Stimulated activated naive CD4-positive, alpha-beta T cell (primary cell): ENCODE measurements around the gene BCKDHA.
"Not testable (repeated sequence)": the region's sequence is repeated elsewhere in the genome, so short reads cannot be mapped to it uniquely, and the experiment has no call there.

ENCODE experiments used
- DNase-seq, 6 experiments: peaks; one replicate each; lab custom pipeline; 2025; lab: John Stamatoyannopoulos, UW

The BCKDHA gene

DNA sequence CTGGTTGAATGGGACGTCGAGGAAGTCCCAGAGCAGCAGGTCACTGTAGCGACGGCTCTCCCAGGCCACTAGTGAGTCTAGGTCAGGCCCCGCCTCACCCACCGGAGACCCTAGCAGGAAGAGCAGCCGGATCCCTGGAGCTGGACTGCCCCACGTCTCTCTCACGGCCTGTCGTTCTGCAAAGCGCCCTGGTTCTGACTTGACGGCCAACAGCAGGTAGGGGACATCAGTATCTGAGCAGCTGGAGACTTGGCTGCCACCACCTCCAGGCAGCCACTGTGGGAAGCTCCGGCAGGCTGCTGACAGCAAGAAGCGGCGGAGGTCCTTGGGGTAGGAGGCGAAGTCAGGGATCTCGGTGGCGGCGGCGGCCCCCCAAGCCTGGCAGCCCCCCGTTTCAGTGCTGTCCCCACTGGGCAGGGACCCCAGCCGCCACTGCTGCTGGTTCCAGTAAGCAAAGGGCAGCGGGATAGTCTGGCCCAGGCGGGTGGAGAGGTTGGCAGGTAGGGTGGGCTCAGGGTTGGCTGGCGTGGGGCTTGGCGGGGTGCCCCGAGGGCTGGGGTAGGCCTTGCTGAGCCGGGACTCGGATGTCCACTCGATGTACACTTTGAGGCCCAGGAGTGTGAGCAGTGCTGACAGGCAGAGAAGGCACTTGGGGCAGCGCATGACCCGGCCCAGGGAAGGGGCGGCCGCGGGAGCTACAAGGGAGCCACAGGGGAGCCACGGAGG lies 28.7 kb downstream of the BCKDHA start:
- DNase-seq = no peak

DNA sequence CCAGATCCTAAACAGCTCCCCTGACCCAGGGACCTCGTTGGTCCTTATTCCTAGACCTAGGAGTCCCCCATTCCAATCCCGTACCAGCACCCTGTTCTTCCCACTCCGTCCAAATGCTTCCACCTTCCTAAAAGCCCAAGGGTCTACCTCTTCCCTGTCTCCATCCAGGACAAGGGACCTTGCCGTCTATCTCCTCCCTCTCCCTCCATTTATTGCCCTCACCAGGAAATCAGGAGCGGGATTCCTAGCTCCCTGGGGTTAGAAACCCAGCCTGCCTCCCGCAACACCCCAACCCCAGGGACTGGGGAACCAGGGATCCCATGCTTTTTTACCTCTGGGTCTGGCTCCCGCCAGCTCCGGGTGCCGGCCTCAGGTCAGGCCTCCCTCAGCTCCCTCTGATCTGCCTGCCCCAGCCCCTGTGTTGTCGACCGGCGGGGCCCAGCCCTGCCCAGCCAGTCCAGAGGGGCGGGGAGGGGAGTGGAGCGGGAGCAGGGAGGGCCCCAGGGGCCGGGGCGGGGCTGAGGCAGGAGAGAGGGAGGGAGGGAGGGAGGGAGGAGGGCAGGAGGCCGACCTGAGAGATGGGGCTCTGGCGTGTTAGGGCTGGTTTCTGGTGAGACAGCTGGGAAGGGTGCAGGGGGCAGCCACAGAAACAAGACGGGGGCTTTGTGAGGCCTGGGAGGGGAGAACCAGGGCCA lies 29.5 kb downstream of the BCKDHA start, which contains the start of gene B3GNT8:
TSS of gene B3GNT8 (minus strand) at position 423 of the 695 bp plus-strand sequence. CDS start 596 bp downstream, outside the sequence.
- DNase-seq = peak in 4 of 6 experiments; percentile 11 to 28 (median 21)

DNA sequence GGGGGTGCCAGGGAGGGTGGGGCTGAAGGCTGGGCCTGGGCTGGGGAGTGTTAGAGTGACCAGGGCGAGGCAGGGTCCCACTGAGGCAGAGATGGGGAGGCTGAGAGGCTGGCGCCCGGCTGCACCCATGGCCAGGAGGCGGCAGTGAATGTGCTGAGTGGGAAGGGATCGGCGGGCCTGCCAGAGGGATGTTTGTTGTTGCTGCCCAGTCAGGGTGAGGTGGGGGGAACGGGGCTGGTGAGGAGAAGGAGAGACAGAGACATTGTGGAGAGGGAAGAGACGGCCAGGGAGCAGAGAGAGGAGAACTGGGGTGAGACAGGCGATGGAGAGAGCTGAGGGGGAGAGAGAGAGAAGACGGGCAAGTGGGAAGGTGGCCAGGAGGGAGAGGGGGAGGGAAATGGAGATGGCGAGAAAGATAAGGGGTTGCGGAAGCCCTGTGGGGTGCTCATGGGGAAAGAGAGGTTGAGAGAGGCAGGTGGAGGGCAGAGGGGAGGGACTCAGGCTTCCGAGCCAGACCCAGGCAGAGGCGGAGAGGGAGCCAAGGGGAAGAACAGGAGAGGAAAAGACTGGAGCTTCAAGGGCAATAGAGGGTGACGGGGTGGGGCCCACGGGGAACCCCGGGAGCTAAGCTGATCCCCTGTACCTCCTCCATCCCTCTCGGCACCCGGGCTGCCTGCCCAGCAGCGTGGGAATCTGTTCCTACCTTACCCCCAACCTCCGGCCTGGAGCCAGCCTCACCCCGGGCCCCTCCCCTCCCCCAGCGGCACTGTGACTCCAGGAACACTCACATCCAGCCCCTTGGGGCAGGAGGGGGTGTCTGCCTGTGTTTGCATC lies 30.2 kb downstream of the BCKDHA start:
- peak in 1 of 6 experiments; percentile 16 for DNase-seq

DNA sequence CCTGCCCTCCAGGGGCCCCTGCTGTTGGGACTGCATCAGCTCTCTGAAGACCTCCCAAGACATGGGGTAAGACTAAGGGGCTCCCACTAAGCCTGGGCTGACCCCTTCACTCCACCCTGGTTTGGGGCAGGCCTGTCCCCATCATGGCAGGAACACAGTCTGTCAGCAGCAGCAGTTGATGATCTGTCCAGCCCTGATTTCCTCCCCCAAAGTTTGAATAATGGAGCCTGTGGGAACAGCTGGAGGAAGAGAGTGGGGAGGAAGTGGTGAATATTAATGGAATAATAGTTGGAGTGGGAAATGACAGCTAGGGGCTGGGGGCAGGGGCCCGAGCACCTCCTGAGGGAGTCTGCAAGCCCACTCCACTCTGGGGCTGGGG lies 30.9 kb downstream of the BCKDHA start:
- no peak for DNase-seq

DNA sequence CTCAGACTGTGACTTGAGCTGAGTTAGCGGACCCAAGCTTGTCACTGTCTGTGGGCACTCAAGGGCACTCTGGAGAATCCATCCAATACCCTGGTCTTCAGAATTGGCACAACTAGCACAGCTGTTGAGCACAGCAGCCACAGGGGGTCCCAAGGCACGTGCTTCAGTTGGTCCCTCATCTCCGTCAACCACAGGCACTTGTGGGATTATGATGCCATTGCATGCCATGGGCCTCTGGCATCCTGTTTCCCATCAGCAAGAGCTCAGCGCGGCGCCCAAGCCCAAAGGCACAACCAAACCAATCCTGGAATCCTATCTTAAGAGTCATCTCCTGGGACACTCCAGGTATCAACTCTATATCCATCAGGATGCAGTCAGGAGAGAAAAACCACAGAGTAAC lies 33.3 kb downstream of the BCKDHA start:
- DNase-seq = no peak

DNA sequence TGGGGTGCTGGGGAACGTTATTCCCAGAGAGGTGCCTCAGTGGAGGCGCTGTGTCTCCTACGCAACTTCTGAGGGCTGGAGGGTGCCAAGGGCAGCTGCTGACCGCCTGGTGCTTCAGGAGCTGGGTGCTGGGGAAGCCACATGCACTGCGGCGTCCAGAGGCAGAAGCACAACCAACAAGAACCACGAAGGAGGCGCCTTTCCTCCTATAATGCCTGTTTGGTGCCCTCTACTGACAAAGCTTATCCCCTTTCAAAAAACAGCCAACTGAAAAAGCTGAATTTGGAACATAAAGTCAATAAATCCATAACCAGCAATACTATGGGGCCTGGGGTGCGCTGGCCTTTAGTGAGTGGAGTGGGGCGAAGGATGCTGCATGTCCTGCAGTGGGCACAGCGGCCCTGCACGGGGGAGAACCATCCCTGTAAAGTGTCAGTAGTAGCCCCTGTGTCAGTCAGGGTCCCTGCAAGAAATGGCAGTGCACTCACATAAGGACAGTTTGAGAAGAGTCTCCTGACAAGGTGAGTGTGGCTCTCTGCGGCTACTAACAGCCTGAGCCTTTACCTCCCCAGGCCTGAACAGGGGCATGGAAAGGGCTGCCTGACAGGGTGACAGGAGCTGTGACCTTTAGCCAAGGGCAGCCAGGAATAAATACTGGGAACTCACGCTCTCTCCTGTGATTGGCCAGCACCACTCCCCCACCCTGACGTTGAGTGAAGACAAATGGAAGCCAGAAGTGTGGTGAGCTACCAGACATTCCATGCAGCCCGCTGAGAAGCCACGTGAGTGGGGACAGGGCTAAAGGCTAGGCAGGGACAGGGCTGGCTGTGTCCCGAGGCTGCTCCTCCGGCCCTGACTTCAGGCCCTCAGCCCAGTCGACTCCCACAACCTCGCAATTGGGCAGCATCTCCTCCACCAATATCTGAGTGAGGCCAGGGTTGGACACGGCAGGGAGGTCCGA lies 34.1 kb downstream of the BCKDHA start:
- no peak for DNase-seq

DNA sequence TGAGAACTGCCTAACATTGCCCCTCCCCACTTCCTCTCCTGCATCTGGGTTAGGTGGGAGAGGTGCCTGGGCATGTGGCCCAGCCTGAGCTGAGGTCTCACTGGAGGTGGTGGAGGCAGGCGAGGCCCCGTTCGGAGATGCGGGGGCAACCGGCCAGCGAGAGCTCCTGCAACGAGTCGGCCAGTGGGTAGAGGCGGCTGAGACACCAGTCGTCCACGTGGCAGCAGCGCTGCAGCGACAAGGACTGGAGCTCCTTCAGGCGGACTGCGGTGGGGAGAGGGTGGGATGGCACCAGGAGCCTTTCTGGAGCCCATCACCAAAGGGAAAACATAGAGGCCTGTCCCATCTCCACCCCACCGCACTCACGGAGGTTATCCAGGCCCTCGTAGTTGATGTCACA lies 35.6 kb downstream of the BCKDHA start:
- DNase-seq = no peak

DNA sequence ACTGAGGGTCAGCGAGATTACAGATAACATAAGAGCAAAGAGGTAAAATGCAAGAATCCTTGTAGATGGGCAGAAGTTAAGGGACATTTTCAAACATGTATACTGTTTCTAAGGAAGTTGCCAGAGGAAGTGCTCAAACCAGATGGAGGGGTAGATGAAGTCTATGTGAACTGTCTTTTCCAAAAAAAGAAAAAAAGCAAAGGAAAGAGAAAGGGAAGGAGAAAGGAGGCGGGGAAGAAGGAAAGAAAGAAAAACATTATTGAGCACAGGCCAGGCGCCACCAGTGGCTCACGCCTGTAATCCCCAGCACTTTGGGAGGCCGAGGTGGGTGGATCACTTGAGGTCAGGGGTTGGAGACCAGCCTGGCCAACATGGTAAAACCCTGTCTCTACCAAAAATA lies 36.8 kb downstream of the BCKDHA start:
- no peak for DNase-seq

DNA sequence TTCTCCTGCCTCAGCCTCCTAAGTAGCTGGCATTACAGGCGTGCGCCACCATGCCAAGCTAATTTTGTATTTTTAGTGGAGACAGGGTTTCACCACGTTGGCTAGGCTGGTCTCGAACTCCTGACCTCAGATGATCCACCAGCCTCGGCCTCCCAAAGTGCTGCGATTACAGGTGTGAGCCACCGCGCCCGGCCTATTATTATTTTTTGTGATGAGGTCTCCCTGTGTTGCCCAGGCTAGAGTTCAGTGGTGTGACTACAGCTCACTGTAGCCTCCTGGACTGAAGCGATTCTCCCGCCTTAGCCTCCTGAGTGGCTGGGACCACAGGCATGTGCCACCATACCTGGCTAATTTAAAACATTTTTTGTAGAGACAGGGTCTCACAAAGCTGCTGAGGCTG lies 37.8 kb downstream of the BCKDHA start:
- not testable (repeated sequence) for DNase-seq

DNA sequence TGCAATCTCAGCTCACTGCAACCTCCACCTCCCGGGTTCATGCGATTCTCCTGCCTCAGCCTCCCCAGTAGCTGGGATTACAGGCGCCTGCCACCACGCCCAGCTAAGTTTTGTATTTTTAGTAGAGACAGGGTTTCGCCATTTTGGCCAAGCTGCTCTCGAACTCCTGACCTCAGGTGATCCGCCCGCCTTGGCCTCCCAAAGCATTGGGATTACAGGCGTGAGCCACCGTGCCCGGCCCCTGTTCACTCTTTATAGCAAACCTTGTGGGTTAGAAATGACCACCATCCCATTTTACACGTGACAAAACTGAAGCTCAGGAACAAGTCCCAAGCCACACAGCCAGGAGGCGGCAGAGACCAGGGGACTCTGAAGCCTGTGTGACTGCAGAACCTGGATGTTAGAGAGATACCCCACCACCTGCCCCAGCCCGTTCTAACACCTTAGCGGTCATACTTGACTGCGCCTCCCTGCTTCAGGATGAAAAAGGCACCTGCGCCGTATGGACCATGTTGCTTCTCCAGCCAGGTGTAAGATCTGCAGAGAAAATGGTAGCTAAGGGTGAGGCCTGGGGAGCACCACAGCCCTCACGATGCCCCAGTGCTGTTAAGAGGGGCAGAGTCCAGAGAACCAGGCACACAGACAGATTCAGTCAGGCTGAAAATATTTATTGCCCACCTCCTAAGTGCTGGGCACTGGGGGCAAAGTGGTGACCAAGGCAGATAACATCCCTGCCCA lies 38.5 kb downstream of the BCKDHA start:
- DNase-seq = no peak

DNA sequence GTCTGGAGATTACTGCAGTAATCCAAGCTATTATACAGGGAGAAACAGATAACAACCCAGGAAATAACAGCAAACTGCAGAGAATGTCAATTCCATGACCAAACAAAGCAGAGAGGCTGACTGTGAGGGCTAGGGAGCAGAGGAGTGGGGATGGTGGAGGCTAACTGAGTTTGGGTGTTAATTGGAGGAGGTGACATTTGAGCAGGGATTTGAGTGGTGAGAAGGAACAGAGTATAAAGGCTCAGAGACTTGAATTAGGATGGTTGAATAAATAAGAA lies 39.0 kb downstream of the BCKDHA start:
- DNase-seq = no peak

DNA sequence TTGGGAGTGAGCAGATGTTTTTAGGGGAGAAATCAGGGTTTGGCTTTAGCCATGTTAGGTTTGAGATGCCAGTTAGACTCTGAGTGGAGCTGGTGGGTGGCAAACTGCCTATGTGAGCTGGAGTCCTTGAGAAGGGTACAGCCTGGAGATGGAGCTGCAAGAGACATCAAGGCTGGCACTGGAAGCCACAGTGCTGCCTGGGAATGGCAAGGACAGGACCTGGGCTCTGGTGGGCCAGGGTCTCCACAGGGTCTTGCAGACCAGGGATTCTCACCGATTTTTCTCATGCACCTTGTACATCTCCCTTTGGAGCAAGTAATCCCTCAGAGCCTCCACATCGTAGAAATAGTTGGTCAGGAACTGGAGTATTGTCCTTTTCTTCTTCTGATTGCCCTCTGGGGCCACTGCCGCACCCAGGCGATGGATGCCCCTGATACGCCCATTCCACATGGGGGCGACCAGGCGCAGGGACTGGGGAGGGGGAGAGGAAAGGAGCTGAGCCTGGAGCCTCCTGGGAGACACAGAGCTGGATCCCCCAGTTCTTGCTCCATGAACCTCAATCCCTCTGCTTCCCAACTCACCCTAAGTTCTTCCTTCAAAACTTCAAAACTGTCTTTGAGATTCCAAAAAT lies 40.4 kb downstream of the BCKDHA start:
- no peak for DNase-seq

DNA sequence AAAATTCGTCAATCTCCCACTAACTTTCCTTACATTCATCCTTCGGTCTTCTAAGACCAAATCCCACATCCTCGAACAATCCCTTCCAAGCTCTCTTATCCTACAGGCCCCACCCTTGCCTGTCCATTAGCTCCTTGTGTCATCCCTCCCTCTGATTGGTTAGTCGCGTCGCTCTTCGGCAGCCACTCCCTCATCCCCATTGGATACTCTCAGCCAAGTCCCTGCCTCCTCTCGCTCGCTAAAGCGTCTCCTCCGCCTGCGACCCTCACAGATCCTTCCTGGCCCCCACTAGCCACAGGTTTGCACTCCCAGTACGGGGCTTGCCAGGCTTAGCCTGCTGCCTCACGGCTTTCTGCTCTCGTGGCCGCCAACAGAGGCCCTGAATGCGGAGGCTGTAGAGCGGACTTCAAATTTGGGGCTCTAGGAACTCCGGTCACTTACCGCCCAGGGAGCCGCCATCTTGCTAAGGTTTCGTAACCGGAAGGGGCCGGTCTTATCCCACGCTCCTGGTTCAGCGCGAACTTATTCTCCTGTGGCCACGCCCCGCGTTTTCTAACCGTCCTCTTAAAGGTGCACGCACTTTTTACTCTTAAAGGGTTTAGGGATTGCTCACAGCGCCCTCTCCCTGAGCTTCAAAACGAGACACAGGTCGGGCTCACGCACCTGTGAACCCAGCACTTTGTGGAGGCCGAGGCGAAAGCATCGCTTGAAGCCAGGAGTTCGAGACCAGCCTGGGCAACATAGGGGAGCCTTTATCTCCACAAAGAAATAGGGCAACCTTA lies 42.0 kb downstream of the BCKDHA start, which contains the start of gene DMAC2:
TSS of gene DMAC2 (minus strand) at position 472 of the 782 bp plus-strand sequence. CDS start at position 459, 13 bp downstream.
- peak; percentile 77 to 92 (median 89) for DNase-seq

DNA sequence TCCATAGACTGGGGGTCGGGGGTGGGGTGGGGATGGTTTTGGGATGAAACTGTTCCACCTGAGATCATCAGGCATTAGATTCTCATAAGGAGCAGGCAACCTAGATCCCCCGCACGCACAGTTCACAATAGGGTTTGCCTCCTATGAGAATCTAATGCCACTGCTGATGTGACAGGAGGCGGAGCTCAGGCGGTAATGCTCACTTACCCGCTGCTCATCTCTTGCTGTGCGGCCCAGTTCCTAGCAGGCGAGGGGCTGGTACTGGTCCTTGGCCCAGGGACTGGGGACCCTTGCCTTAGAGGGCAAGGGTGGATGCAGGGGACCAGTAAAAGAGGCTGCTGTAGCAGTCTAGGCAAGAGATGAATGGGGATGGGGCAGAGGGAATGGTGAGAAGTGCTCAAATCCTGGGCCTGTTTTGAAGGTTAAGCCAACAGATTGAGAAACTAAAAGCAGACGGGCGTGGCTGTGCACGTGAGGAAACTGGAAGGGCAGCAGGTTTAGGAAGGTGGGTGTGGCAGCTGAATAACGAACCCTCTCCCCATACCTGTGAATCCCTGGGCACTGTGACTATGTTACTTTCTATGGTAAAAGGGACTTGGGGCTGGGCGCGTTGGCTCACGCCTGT lies 43.8 kb downstream of the BCKDHA start:
- DNase-seq = no peak

DNA sequence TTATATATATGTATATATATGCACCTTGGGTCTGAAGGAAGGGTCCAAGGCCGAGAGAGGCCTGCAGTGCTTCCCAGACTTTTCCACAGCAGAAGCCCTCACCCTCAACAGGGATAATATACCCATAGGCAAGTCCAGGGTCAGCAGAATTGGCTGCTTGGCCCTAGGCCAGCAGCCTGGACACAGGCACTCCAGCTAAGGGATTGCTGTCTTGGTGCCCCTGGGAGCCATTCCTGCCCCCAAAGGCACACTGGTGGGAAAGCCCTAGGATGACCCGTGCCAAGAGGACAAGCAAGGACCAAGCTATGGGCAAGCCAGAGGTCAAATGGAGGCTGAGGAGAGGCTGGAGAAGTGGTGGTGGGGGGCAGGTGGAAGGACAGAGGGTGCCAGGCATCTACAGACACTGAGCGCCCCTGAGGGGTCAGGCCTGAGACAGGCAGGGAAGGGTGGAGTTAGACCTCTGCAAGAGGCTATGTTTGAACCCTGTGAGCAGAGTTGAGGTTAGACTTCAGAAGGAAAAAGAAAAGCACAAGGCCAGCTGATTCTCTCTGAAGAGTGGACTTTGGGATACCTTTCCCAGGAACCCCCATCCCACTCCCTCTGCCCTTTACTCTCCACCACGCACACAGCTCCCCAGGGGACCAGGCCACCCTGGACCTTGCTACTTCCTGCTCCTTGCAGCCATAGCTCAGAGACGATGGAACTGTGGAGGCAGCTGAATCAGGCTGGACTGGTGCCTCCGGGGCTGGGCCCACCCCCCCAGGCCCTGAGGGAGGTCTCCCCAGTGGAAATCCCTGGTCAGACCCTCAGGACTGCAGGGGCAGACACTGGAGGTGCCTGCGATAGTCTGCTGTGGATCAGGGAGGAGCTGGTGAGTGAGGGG lies 45.1 kb downstream of the BCKDHA start, which contains the start of gene ERICH4:
TSS of gene ERICH4 (plus strand) at position 684 of the 883 bp plus-strand sequence. CDS start at position 698, 14 bp downstream.
- DNase-seq = no peak

DNA sequence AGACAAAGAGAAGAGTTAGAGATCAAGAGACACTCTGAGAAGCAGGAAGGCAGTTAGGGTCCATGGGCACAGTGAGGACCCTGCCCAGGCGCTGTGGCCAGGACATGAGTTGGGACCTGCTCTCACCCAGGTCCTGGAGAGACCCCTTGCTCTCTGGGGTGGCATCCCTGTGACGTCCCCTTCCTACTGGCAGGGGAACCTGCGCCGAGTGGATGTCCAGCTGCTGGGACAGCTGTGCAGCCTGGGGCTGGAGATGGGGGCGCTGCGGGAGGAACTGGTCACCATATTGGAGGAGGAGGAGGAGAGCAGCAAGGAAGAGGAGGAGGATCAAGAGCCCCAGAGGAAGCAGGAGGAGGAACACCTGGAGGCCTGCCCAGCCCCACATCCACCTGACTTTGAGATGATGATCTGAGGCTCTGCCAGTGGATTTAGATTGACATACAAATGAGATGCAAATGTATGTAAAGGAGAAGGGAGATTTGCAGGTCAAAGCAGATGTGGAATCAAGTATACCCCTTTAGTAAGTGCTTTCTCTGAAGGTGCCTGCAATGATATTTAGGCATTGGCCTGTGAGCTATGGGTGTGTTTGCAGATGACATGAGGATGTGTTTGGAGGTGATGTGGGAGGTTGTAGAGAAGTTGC lies 46.3 kb downstream of the BCKDHA start:
- DNase-seq = no peak

DNA sequence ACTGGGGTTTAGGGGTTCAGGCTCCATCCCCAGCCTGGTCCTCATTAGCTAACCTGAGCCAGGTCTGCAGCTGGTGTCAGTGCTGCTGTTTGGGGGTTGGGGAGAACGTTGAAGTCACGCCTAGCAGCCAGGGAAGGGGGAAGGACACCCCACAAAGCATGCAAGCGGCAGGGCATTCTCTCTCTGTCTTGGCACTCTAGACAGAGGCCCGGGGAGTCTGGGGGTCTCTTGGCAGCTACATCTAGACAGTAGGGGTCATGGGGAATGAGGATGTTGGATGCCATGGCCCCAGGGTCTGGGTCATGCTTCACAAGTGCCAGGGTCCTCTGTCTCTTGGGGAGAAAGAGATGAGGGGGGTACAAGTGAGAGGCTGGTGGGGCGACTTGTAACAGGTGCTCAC lies 48.0 kb downstream of the BCKDHA start:
- DNase-seq = no peak
